OCI-LY3 (cell line): ENCODE data around the gene FAM83G.

Experiments
- EZH2phosphoT487 ChIP-seq: fragments of 200-600 bp; shearing (Covaris generic); IDR thresholded peaks from 2 replicates; pipeline ENCODE4 v1.6.1; 2018; ENCODE audit warnings: antibody characterized with exemption, mixed run types, low read depth
- TF ChIP-seq, protein P1 (sequence below): fragments of 200-600, 300-600 bp; sonication (generic); IDR thresholded peaks from 2 replicates; pipeline ENCODE4 v1.5.1; 2014; ENCODE audit warnings: antibody characterized with exemption, low read length, low read depth

DNA sequence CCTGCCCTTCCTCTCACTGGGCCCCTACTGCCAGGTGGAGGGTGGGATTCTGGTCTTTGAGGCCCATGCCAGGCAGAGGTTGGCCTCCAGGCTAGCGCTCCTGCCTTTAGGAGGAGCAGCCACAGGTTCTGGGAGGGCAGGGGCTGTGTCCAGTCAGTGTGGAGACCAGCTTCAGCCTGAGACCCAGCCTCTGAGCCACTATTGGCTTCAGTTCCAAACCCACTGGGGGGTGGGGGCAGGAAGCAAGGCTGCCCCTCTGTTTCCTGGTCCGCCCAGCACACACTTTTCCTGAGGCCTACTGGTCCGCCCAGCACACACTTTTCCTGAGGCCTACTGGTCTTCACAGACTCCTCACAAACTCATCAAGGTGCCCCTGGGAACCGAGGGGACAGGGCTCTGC, 36.2 kb downstream of the FAM83G start:
- TF ChIP-seq, protein P1, sequence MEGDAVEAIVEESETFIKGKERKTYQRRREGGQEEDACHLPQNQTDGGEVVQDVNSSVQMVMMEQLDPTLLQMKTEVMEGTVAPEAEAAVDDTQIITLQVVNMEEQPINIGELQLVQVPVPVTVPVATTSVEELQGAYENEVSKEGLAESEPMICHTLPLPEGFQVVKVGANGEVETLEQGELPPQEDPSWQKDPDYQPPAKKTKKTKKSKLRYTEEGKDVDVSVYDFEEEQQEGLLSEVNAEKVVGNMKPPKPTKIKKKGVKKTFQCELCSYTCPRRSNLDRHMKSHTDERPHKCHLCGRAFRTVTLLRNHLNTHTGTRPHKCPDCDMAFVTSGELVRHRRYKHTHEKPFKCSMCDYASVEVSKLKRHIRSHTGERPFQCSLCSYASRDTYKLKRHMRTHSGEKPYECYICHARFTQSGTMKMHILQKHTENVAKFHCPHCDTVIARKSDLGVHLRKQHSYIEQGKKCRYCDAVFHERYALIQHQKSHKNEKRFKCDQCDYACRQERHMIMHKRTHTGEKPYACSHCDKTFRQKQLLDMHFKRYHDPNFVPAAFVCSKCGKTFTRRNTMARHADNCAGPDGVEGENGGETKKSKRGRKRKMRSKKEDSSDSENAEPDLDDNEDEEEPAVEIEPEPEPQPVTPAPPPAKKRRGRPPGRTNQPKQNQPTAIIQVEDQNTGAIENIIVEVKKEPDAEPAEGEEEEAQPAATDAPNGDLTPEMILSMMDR = no peak
- no peak for TF ChIP-seq EZH2phosphoT487
